ENCODE results near the gene FBXO40. TPM values are rescaled to one million over a fixed set of nuclear protein-coding genes. Genes with fewer than 3 reads are reported as not detected.

Gene FBXO40
- total RNA-seq, 1 experiment from 2014 or later: not detected

GRCh38 chr3:121624147-121624899 is 31.1 kb downstream of the FBXO40 start:
- ChIA-PET CTCF (no interaction called here), POLR2A (ENCODE audit: low non-redundant PET) (no interaction called here)
- intact Hi-C loops (cut with micrococcal nuclease; ENCODE audit: unreplicated experiment): no loop called here
- no peak overlapping the region for H3K27ac ChIP-seq (ENCODE audit: low read depth, low read length, poor library complexity, severe bottlenecking)
- no peaks in the 10 kb centered on the region for H3K9me3 ChIP-seq (ENCODE audit: low read depth, low read length, poor library complexity, severe bottlenecking)
- H3K4me3 ChIP-seq (ENCODE audit: low read depth, low read length, poor library complexity, severe bottlenecking): no peak overlapping the region
- BruUV-seq (replicated peaks): no TSS peak
- TF ChIP-seq CTCF (conservative IDR thresholded peaks at IDR 0.05; ENCODE audit: low read depth, low read length) (no peak), EZH2 (IDR thresholded peaks at IDR 0.05; ENCODE audit: borderline replicate concordance, low read depth, low read length, poor library complexity, severe bottlenecking) (no peak)
- no peaks in the 10 kb centered on the region for H3K4me1 ChIP-seq (ENCODE audit: insufficient read depth, low read length, poor library complexity, severe bottlenecking)
- DNase-seq (ENCODE audit: low spot score): no peak
- H3K27me3 ChIP-seq (replicated peaks; ENCODE audit: insufficient read depth, low read depth, low read length, poor library complexity): no peaks in the 10 kb centered on the region
- no peaks in the 10 kb centered on the region for H3K36me3 ChIP-seq (ENCODE audit: insufficient read depth, low read length, poor library complexity, severe bottlenecking)

GRCh38 chr3:121626495-121626894 is 33.3 kb downstream of the FBXO40 start:
- POLR2A ChIA-PET (ENCODE audit: low non-redundant PET): no interaction called here
- Histone ChIP-seq H3K4me1 (ENCODE audit: insufficient read depth, low read length, poor library complexity, severe bottlenecking) (no peaks in the 10 kb centered on the region), H3K9me3 (ENCODE audit: low read depth, low read length, poor library complexity, severe bottlenecking) (no peaks in the 10 kb centered on the region), H3K27ac (ENCODE audit: low read depth, low read length, poor library complexity, severe bottlenecking) (no peak overlapping the region), H3K4me3 (ENCODE audit: low read depth, low read length, poor library complexity, severe bottlenecking) (no peak overlapping the region), H3K36me3 (ENCODE audit: insufficient read depth, low read length, poor library complexity, severe bottlenecking) (no peaks in the 10 kb centered on the region), H3K27me3 (replicated peaks; ENCODE audit: insufficient read depth, low read depth, low read length, poor library complexity) (no peaks in the 10 kb centered on the region)
- no peak for DNase-seq (ENCODE audit: low spot score)
- intact Hi-C loops (cut with micrococcal nuclease; ENCODE audit: unreplicated experiment): no loop called here
- CTCF ChIA-PET: no interaction called here
- BruUV-seq (replicated peaks): no TSS peak
- no peak for TF ChIP-seq CTCF (conservative IDR thresholded peaks at IDR 0.05; ENCODE audit: low read depth, low read length)
- TF ChIP-seq EZH2 (IDR thresholded peaks at IDR 0.05; ENCODE audit: borderline replicate concordance, low read depth, low read length, poor library complexity, severe bottlenecking): no peak

DNA sequence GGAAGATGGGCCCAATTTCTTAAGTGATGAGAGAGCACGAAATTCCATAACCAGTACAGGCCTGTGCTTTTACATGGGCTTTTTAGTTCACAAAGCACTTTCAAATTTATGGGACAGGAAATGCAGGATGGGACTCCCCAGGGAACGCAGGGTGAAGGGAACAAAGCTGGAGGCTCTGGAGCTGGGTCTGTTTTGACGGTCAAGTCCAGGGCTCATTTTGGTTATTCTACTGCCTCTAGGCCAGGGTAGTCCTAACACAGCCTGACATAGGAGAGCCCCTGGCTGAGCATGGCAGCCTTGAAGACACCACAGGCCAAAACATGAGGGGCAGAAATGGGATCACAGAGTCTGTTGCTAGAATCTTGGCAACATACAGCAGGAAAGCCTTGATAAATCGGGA is 34.0 kb downstream of the FBXO40 start:
- H3K4me1 ChIP-seq (ENCODE audit: insufficient read depth, low read length, poor library complexity, severe bottlenecking): no peaks in the 10 kb centered on the region
- no peak overlapping the region for H3K4me3 ChIP-seq (ENCODE audit: low read depth, low read length, poor library complexity, severe bottlenecking)
- H3K27me3 ChIP-seq (replicated peaks; ENCODE audit: insufficient read depth, low read depth, low read length, poor library complexity): no peaks in the 10 kb centered on the region
- TF ChIP-seq EZH2 (IDR thresholded peaks at IDR 0.05; ENCODE audit: borderline replicate concordance, low read depth, low read length, poor library complexity, severe bottlenecking) (no peak), CTCF (conservative IDR thresholded peaks at IDR 0.05; ENCODE audit: low read depth, low read length) (no peak)
- DNase-seq (ENCODE audit: low spot score): peak; percentile 21
- ChIA-PET POLR2A (ENCODE audit: low non-redundant PET) (no interaction called here), CTCF (no interaction called here)
- no peaks in the 10 kb centered on the region for H3K36me3 ChIP-seq (ENCODE audit: insufficient read depth, low read length, poor library complexity, severe bottlenecking)
- intact Hi-C loops (cut with micrococcal nuclease; ENCODE audit: unreplicated experiment): no loop called here
- BruUV-seq (replicated peaks): no TSS peak
- H3K9me3 ChIP-seq (ENCODE audit: low read depth, low read length, poor library complexity, severe bottlenecking): no peaks in the 10 kb centered on the region
- H3K27ac ChIP-seq (ENCODE audit: low read depth, low read length, poor library complexity, severe bottlenecking): no peak overlapping the region
